K562 (cell line): ENCODE results near the gene CHAD.

Source experiments
- CBX3 ChIP-seq, 2 experiments: IDR thresholded peaks; 1 replicate in 1 of 2; 2 replicates in 1 of 2; pipeline ENCODE4 v1.6.1; 2012; ENCODE audit warnings: inconsistent platforms in 2 of 2, low read length in 2 of 2, borderline replicate concordance in 1 of 2, control low read depth in 1 of 2
- CHD2 ChIP-seq: IDR thresholded peaks from 2 replicates; pipeline ENCODE4 v1.6.1; 2011; ENCODE audit warnings: low read depth, low read length
- CTCF ChIP-seq, 3 experiments: IDR thresholded peaks in 2 of 3; conservative IDR thresholded peaks in 1 of 3; 2 replicates each; pipeline ENCODE4 v1.5.1; 2011 to 2012; ENCODE audit warnings: low read length in 3 of 3, mild to moderate bottlenecking in 3 of 3, control low read depth in 2 of 3, improper control_type of control experiment in 1 of 3, inconsistent platforms in 1 of 3, low read depth in 1 of 3, mixed read lengths in 1 of 3, moderate library complexity in 1 of 3; ENCODE audit not compliant: insufficient read depth in 2 of 3
- DPF2 ChIP-seq: fragments of 450-650 bp; IDR thresholded peaks from 2 replicates; pipeline ENCODE4 v1.6.1; 2016
- EZH2 ChIP-seq: IDR thresholded peaks from 2 replicates; pipeline ENCODE4 v1.6.1; 2012; ENCODE audit warnings: low read depth, mild to moderate bottlenecking, inconsistent platforms, low read length, borderline replicate concordance
- FOXK1 ChIP-seq: sonication (generic); formaldehyde crosslinking; IDR thresholded peaks from 2 replicates; pipeline ENCODE4 v1.8.0; 2022; ENCODE audit warnings: missing genetic modification reagents, mild to moderate bottlenecking, borderline replicate concordance
- HDAC1 ChIP-seq, 2 experiments: fragments of 450-650 bp; IDR thresholded peaks; 2 replicates each; pipeline ENCODE4 v1.6.1; 2016 to 2017; ENCODE audit warnings: inconsistent platforms in 1 of 2, mild to moderate bottlenecking in 1 of 2, moderate library complexity in 1 of 2
- MAFK ChIP-seq: IDR thresholded peaks from 2 replicates; pipeline ENCODE4 v1.6.1; 2011; ENCODE audit warnings: low read length, improper control_type of control experiment
- MEF2A ChIP-seq: IDR thresholded peaks from 2 replicates; pipeline ENCODE4 v1.6.1; 2011; ENCODE audit warnings: low read depth, mild to moderate bottlenecking, low read length, moderate library complexity; ENCODE audit not compliant: control insufficient read depth
- PPARD ChIP-seq: fragments of 250-450 bp; sonication (Bioruptor Pico); IDR thresholded peaks from 2 replicates; pipeline ENCODE4 v1.8.0; 2022; ENCODE audit warnings: inconsistent platforms, mild to moderate bottlenecking, moderate library complexity
- SNIP1 ChIP-seq: fragments of 450-650 bp; IDR thresholded peaks from 2 replicates; pipeline ENCODE4 v1.7.1; 2017; ENCODE audit warnings: low read depth, mild to moderate bottlenecking
- TAF1 ChIP-seq: IDR thresholded peaks from 2 replicates; pipeline ENCODE4 v1.6.1; 2011; ENCODE audit warnings: mild to moderate bottlenecking, low read length, moderate library complexity; ENCODE audit not compliant: insufficient read depth, control insufficient read depth, severe bottlenecking; ENCODE audit errors: extremely low read depth
- ZBTB43 ChIP-seq: sonication (generic); formaldehyde crosslinking; IDR thresholded peaks from 2 replicates; pipeline ENCODE4 v1.8.0; 2023; ENCODE audit warnings: mild to moderate bottlenecking, missing genetic modification reagents
- ZFX ChIP-seq: sonication (generic); formaldehyde crosslinking; IDR thresholded peaks from 2 replicates; pipeline ENCODE4 v1.8.0; 2022; ENCODE audit warnings: mild to moderate bottlenecking, missing genetic modification reagents, moderate library complexity

- TF ChIP-seq CTCF (IDR thresholded peaks at IDR 0.05 in 2 of 3, conservative IDR thresholded peaks at IDR 0.05 in 1 of 3; ENCODE audit: insufficient read depth in 2 of 3, low read depth in 1 of 3, low read length in 3 of 3) (no peak), CBX3 (IDR thresholded peaks at IDR 0.05; ENCODE audit: borderline replicate concordance in 1 of 2, low read length in 2 of 2) (no peak), HDAC1 (IDR thresholded peaks at IDR 0.05) (no peak), ZBTB43 (CRISPR knock-in tag) (no peak), EZH2 (no peak), SNIP1 (no peak), DPF2 (no peak), TAF1 (no peak), ZFX (no peak), CHD2 (no peak), MEF2A (no peak), MAFK (no peak), FOXK1 (CRISPR knock-in tag) (no peak), PPARD (CRISPR knock-in tag) (no peak)
Measured at GRCh38 chr17:50480854-50481490, 12.3 kb upstream of the CHAD start.
